Fibroblast of villous mesenchyme (primary cell): ENCODE results near the gene KCNAB1. TPM values are rescaled to one million over a fixed set of nuclear protein-coding genes. Genes with fewer than 3 reads are reported as not detected.

Experiments
- DNase-seq: peaks from one replicate; pipeline ENCODE4 v3.0.0-alpha.2; 2010; ENCODE audit warnings: low read depth
- H3K4me3 ChIP-seq: 2 replicates; pipeline ENCODE4 v1.5.1; 2011; ENCODE audit warnings: low read depth, mild to moderate bottlenecking, low read length
- CTCF ChIP-seq: IDR thresholded peaks from 2 replicates; pipeline ENCODE4 v1.5.1; 2012; ENCODE audit warnings: low read depth, mild to moderate bottlenecking, low read length; ENCODE audit not compliant: insufficient read depth
- total RNA-seq: library from RNA; depleted of rRNA; stranded (reverse); fragments of >200 nt; gene quantifications from 2 replicates; pipeline ENCODE4 v1.2.3, GENCODE V29; 2012

KCNAB1 gene
- total RNA-seq, 1 donor, result not detected

- no peak overlapping the region for H3K4me3 ChIP-seq
- DNase-seq, result peak; percentile 64
- TF ChIP-seq CTCF, result peak; percentile 90
These were observed 30.2 kb downstream of the KCNAB1 start for GRCh38 chr3:156150434-156151066.

DNA sequence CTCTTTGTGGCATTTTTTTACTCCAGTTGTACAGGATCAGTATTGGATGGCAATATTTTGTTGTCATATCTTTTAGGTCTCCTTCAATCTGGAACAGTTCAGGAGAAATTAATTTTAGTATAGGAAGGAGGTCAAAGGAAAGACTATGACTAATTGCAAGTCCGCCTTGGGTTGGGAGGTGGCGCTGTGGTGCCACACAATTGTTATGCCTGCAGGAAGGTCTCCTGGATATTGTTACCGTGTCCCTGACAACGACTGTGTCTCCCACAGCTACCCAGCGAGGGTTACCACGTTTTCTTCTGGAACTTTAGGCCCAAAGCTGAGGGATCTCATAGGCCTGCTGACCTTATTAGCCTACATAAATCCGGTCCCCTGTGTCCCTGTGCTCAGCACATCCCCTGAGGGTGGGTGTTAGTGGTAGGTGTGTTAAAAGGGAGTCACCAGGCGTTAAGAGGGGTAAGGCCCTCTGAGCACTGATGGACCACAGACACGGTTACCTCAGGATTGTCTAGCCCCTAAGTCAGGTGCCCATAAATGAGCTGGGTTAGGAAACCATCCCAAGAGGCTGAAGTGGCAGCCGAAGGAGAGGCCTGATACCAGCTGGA lies 31.5 kb downstream of the KCNAB1 start:
- H3K4me3 ChIP-seq, result no peak overlapping the region
- peak; percentile 76 for TF ChIP-seq CTCF
- DNase-seq, result peak; percentile 66

DNA sequence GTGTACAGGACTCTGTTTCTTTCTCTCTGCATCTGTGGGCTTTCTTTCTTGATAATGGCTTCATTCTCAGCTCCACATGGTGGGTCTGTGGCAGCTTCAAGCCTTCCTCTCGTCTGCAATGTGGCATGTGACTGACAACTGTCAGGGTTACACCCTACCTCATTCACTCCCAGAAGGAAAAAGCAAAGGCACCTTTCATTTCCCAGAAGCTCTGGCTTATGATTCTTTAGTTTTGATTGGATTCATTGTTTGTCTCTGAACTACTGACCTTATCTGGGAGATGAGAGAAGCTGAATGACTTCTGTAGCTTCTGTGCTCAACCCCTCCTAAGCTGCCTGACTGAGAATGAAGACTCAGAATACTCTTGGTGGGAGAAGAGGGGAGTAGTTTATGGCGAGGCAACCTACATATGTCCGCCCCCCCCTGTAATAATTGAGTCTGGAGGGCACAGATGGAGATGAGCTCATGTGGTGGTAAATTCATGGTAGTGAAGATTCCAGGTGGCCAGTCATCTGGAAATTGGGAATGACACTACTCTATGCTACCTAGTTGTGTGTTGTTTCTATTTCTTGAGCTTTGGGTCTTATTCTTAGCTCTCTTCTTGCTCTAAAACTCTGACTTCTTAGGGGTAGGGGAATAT lies 38.4 kb downstream of the KCNAB1 start:
- TF ChIP-seq CTCF, result no peak
- no peak overlapping the region for H3K4me3 ChIP-seq
- DNase-seq, result no peak

DNA sequence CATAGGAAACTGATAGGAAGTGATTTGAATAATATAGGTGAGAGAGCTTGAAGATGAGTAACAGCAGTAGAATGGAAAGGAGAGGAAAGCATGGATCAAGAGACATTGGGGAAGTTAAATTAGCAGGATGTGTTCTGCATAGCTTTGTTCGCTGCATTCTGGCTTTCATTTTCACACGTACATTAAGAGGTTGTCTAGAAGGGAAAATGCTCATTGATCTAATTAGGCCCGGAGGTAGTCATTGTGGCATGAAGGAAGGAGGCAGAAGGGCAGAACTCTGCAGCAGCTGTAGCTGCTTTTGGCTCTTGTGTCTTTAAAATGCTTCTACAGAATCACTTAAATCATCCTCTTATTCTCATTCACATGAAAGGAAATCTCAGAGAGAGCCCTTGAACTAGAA lies 40.3 kb downstream of the KCNAB1 start:
- DNase-seq, result no peak
- TF ChIP-seq CTCF, result no peak
- H3K4me3 ChIP-seq, result no peak overlapping the region

- no peak for DNase-seq
- no peak overlapping the region for H3K4me3 ChIP-seq
- TF ChIP-seq CTCF, result no peak
These were observed 40.8 kb downstream of the KCNAB1 start for GRCh38 chr3:156161172-156161571.

- H3K4me3 ChIP-seq, result no peak overlapping the region
- DNase-seq, result no peak
- no peak for TF ChIP-seq CTCF
These were observed 43.5 kb downstream of the KCNAB1 start for GRCh38 chr3:156163848-156164247.
